ENCODE measurements around the gene ZBTB16.
"Not testable (repeated sequence)": the region's sequence is repeated elsewhere in the genome, so short reads cannot be mapped to it uniquely, and the experiment has no call there.

The ZBTB16 gene

GRCh38 chr11:114042234-114042633, 17.3 kb upstream of the ZBTB16 start:
- no peak for DNase-seq (ENCODE audit: low spot score)

GRCh38 chr11:114044042-114044871, 15.3 kb upstream of the ZBTB16 start:
- DNase-seq (ENCODE audit: low spot score) = no peak

- no peak for DNase-seq (ENCODE audit: low spot score)
Measured at GRCh38 chr11:114047327-114047726, 12.2 kb upstream of the ZBTB16 start.

- no peak for DNase-seq (ENCODE audit: low spot score)
Measured at GRCh38 chr11:114049050-114049449, 10.5 kb upstream of the ZBTB16 start.

GRCh38 chr11:114049766-114050165, 9.7 kb upstream of the ZBTB16 start:
- not testable (repeated sequence) for DNase-seq (ENCODE audit: low spot score)

- DNase-seq (ENCODE audit: low spot score) = no peak
Measured at GRCh38 chr11:114050258-114050927, 9.1 kb upstream of the ZBTB16 start.

GRCh38 chr11:114051558-114051957, 8.0 kb upstream of the ZBTB16 start:
- no peak for DNase-seq (ENCODE audit: low spot score)

GRCh38 chr11:114052160-114052559, 7.4 kb upstream of the ZBTB16 start:
- no peak for DNase-seq (ENCODE audit: low spot score)

GRCh38 chr11:114053406-114053805, 6.1 kb upstream of the ZBTB16 start:
- DNase-seq (ENCODE audit: low spot score) = no peak

GRCh38 chr11:114054806-114055205, 4.7 kb upstream of the ZBTB16 start:
- DNase-seq (ENCODE audit: low spot score) = no peak

- no peak for DNase-seq (ENCODE audit: low spot score)
Measured at GRCh38 chr11:114056409-114056808, 3.1 kb upstream of the ZBTB16 start.

GRCh38 chr11:114057147-114057546, 2.4 kb upstream of the ZBTB16 start:
- DNase-seq (ENCODE audit: low spot score) = no peak

GRCh38 chr11:114057605-114058004, 1.9 kb upstream of the ZBTB16 start:
- DNase-seq (ENCODE audit: low spot score) = no peak

- no peak for DNase-seq (ENCODE audit: low spot score)
Measured at GRCh38 chr11:114058026-114058706, 1.3 kb upstream of the ZBTB16 start.

GRCh38 chr11:114058871-114059277, 637 bp upstream of the ZBTB16 start:
- no peak for DNase-seq (ENCODE audit: low spot score)

GRCh38 chr11:114059984-114060391, 477 bp downstream of the ZBTB16 start:
- no peak for DNase-seq (ENCODE audit: low spot score)

- no peak for DNase-seq (ENCODE audit: low spot score)
Measured at GRCh38 chr11:114060392-114061047, 1.0 kb downstream of the ZBTB16 start.

- no peak for DNase-seq (ENCODE audit: low spot score)
Measured at GRCh38 chr11:114061048-114061680, 1.7 kb downstream of the ZBTB16 start.

GRCh38 chr11:114061681-114062049, 2.2 kb downstream of the ZBTB16 start:
- DNase-seq (ENCODE audit: low spot score) = no peak

GRCh38 chr11:114062272-114062671, 2.8 kb downstream of the ZBTB16 start:
- no peak for DNase-seq (ENCODE audit: low spot score)

GRCh38 chr11:114063149-114063828, 3.8 kb downstream of the ZBTB16 start:
- no peak for DNase-seq (ENCODE audit: low spot score)
